Stimulated activated CD4-positive, alpha-beta T cell treated with anti-CD3 and anti-CD28 coated beads, Interleukin-12 subunit alpha, Interleukin-12 subunit beta, amount 100 ng/mL, for 48 hours (primary cell): ENCODE measurements around the gene DPEP3.
A peak's percentile ranks its signal among the peaks of the same experiment; 100 is the strongest.
"Not testable (repeated sequence)": the region's sequence is repeated elsewhere in the genome, so short reads cannot be mapped to it uniquely, and the experiment has no call there.

Experiments
- DNase-seq, 3 donors: peaks; one replicate each; pipeline ENCODE4 v3.0.0-alpha.2; 2020; ENCODE audit warnings: low read depth in 2 of 3, low spot score in 1 of 3

DPEP3 gene

DNA sequence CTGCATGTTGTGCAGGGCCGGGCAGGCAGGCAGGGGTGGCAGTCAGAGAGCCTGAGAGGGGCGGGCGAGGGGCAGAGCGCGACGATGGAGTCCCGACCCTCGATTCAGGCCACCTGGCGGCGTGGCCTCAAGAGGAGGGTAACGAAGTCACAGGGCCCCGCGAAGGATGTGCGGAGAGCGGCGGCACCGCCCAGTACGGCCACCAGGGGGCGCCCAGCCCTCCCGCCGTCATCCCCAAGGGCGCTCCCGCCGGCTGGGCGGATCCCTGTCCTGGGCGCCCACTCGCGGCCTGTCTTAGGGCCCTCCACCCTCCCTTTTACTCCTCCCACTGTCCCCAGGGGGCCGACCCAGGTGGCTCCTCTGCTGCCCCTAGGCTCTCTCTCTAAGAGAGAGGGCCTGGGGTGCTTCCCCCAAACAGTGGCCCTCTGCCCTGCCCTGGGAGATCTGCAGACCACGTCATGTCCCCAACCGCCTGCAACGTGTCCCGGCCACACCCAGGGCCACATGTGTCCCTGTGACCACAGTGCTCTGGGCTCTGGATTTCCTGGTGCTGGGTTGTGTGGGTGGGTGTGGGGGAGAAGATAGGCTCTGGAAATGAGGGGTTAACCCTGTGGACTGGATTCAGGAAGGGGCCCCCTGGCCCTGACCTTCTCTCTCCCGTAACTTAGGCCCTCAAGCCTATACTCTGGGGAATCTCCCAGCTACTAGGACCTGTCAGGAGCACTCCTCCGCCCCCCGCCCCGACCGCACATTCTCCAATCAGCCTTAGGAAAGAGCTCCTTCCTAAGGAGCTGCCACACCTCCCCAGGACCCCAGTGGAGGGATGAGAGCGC, 13.1 kb upstream of the DPEP3 start:
- peak; percentile 74 to 82 (median 79) for DNase-seq

DNA sequence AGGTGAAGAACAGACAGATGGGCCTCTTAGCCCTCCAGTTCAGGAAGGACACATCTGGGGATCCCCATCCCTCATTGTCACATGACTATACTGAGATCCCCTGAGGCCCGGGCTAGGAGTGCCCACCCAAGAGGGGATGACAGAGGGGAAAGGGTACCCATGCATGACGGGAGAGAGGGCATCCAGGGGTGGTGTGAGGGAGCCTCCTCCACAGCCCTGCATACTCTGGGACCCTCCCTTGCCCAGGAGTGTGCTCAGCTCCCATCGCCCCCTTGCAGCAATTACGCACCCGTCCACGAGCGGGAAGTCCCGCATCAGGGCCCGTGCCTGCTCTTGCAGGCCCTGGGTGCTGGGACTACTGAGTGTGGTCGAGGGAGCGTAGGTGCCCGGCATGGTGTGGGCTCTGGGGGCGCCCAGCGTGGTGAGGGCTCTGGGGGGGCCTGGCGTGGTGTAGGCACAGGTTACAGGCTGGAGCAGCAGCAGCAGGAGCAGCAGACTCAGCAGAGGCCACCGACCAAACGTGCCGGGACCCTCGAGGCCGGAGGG, 12.4 kb upstream of the DPEP3 start:
- no peak for DNase-seq

DNA sequence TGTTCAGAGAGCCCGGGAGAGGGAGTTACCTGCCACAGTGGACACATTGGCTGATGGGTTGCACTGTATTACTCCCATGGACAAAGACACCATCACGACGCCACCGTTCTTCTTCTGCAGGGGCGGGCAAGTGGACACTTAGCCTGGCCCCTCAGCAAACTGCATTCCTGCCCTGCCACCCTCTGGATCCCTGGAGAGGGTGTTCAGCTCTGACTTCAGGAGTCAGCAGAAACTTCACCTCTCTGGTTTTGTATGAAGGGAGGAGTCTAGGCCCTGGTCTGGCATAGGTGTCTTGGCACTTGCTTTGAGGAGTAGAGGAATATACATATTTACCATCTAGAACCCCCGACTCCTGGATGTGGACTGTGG, 9.7 kb upstream of the DPEP3 start:
- DNase-seq, result no peak

GRCh38 chr16:67989322-67990017, 9.2 kb upstream of the DPEP3 start:
- DNase-seq, result no peak

DNA sequence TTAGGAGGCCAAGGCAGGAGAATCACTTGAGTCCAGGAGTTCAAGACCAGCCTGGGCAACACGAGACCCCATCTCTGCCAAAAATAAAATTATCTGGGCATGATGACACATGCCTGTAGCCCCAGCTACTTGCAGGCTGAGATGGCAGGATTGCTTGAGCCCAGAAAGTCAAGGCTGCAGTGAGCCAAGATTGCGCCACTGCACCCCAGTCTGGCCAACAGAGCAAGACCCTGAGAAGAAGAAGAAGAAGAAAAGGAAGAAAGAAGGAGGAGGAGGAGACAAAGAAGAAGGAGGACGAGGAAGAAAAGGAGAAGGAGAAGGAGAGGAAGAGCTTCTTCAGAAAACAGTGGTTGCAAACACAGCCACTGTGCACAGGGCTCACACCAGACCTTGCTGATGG, 8.4 kb upstream of the DPEP3 start:
- no peak for DNase-seq

GRCh38 chr16:67987460-67988160, 7.3 kb upstream of the DPEP3 start:
- DNase-seq, result no peak

DNA sequence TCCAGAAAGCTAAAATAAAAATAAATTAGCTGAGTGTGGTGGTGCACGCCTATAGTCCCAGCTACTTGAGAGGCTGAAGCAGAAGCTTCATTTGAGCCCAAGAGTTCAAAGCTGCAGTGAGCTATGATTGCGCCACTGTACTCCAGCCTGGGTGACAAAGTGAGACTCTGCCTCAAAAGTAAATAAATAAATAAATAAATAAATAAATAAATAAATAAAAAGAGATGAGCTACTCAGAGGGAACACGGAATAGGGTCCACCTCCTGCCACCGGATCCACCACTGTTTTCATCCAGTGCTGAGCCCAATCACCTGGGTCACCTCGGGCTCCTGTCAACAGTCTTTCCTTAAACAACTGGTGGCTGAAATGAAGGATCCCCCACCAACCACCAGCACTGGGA, 6.7 kb upstream of the DPEP3 start:
- no peak for DNase-seq

DNA sequence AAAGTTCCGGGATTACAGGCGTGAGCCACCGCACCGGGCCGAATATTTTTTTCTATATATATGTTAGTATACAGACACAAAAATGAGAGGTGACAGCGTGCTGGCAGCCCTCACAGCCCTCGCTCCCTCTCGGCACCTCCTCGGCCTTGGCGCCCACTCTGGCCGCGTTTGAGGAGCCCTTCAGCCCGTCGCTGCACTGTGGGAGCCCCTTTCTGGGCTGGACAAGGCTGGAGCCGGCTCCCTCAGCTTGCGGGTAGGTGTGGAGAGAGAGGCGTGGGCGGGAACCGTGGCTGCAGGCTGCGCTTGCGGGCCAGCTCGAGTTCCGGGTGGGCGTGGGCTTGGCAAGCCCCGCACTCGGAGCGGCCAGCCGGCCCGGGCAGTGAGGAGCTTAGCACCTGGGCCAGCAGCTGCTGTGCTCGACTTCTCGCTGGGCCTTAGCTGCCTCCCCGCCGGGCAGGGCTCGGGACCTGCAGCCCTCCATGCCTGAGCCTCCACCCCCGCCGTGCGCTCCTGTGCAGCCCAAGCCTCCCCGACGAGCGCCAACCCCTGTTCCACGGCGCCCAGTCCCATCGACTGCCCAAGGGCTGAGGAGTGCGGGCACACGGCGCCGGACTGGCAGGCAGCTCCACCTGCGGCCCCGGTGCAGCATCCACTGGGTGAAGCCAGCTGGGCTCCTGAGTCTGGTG, 1.9 kb upstream of the DPEP3 start:
- no peak for DNase-seq

GRCh38 chr16:67977469-67978227, 2.7 kb downstream of the DPEP3 start:
- no peak for DNase-seq

GRCh38 chr16:67977005-67977404, 3.3 kb downstream of the DPEP3 start:
- no peak for DNase-seq

DNA sequence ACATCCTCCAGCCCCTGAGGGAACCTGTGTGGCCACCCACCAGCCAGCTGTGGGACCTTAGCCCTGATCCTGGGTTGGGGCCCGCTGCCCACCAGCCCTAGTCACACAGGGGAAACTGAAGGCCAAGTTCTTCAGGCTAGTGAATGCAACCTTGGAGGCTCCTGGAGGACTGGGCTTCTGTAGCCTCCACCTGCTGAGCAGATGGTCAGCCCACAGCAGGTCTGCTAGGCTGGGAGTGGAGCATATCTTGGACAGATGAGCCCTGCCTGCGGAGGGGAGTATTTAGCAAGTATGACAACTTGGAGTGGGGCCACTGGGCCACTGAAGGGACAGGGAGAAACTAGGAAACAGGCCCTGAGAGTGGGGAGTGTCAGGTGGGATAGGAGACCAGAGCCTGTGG, 4.1 kb downstream of the DPEP3 start:
- no peak for DNase-seq

- no peak for DNase-seq
Measured at GRCh38 chr16:67975321-67976105, 4.8 kb downstream of the DPEP3 start.

DNA sequence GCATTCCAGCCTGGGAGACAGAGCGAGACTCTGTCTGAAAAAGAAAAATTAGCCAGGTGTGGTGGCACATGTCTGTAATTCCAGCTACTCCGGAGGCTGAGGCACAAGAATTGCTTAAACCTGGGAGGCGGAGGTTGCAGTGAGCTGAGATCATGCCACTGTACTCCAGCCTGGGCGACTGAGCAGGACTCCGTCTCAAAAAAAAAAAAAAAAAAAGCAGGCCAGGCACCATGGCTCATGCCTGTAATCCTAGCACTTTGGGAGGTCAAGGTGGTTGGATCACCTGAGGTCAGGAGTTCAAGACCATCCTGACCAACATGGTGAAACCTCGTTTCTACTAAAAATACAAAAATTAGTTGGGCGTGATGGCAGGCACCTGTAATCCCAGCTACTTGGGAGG, 8.0 kb downstream of the DPEP3 start:
- not testable (repeated sequence) for DNase-seq

GRCh38 chr16:67971111-67971510, 9.2 kb downstream of the DPEP3 start:
- DNase-seq, result no peak

DNA sequence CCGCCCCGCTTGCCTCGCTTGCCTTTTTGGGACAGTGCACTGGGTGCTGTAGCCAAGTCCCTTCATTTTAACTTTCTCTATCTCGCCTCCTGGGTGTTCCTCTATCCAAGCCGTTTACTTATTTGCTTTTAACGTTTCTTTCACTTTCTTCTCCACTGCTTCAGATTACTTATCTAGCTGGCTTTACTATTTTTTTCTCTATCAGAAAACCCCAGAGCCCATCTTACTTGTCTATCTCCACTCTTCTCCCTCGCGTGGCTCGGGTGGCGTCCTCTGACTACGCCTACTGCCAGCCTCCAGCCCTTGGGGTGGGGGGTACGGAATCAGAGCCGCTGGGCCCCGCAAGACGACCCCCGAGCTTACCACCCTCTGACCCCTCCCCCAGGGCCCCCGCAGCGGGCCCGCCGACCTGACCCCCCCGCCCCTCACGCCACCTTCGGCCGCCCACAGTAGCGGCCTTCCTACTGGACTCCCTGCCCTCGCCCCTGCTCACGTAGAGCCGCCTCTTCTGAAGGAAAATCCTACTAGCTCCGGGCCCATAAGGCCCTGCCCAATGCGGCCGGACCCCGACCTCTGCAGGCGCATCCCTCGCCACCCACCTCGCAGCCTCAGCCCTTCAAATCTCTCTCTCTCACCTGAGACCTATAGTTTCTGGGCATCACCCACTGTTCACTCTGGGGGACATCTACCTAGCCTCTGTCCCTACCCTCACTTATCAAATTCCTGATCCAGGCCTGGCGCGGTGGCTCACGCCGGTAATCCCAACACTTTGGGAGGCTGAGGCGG, 10.9 kb downstream of the DPEP3 start:
- DNase-seq, result no peak

DNA sequence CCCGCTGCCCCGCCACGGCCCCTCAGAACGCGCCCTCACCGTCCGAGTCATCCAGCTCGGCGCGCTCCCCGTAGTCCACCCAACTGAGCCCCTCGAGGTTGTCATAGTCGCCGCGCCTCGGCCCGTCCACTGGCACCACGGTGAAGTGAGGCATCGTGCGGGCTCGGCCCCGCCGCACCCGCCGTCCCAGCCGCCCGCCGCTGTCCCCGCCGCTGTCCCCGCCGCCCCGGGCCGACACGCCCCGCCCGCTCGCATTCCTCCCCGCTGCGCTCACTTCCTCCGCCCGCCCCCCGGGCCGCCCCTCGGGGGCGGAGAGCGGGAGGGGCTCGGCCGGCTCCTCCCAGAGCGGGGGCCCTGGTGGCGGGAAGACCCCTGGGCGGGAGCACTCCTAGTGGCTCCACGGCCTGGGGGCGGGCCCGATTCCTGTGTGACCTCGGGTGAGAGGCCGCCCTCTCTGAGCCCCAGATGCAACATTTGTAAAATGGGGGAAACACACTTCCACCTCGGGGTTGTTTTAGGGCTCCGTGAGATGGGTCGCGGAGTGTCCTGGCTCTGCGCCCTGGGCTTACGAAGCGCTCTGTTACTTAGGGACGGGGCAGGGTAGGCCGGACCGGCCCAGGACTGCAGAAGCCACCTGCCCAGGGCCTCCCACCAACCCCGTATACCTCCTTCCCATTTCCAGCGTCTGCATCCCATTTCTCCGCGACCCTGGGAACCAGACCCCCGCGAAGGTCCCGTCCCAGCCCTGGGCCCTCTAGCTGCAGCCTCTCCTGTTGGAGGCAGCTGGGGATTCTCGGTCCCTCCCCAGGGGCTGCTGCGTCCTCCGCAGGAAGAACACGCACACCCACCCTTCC, 11.7 kb downstream of the DPEP3 start, which contains the start of gene SLC12A4:
Gene SLC12A4, minus strand, starts transcription at position 238 of the 854 bp plus-strand sequence. Its CDS starts 84 bp downstream, at position 154.
- peak; percentile 81 to 86 (median 85) for DNase-seq

- no peak for DNase-seq
Measured at GRCh38 chr16:67967958-67968399, 12.3 kb downstream of the DPEP3 start.
